WTC11 (cell line): ENCODE measurements around the gene CACNG4. TPM values are rescaled to one million over a fixed set of nuclear protein-coding genes. Genes with fewer than 3 reads are reported as not detected.

Experiments used
- ATAC-seq: fragments of 200-7000 bp; cut with Tn5 transposase; 2 replicates; pipeline ENCODE4 v1.10.0; 2021; ENCODE audit warnings: mild to moderate bottlenecking, moderate library complexity
- CTCF ChIA-PET: fragments of 300-600 bp; sonication (Branson Sonifier 250); formaldehyde crosslinking; loops from one replicate; lab custom pipeline; 2021; ENCODE audit warnings: antibody characterized with exemption; lab: Charles Lee
- POLR2A ChIA-PET: fragments of 350-600 bp; sonication (Branson Sonifier 250); formaldehyde crosslinking; loops from one replicate; lab custom pipeline; 2021; ENCODE audit warnings: antibody characterized with exemption; lab: Charles Lee
- DNase-seq: peaks from one replicate; pipeline ENCODE4 v3.0.0; 2021; ENCODE audit warnings: low spot score
- H3K27ac Mint-ChIP-seq: 2 replicates; pipeline ENCODE4 v1.8.0; 2021; ENCODE audit warnings: mixed read lengths
- H3K27me3 Mint-ChIP-seq: 2 replicates; pipeline ENCODE4 v1.8.0; 2021; ENCODE audit warnings: low read depth, mild to moderate bottlenecking, moderate library complexity, mixed read lengths
- H3K36me3 Mint-ChIP-seq: 2 replicates; pipeline ENCODE4 v1.8.0; 2021; ENCODE audit warnings: mixed read lengths
- H3K4me1 Mint-ChIP-seq: 2 replicates; pipeline ENCODE4 v1.8.0; 2022; ENCODE audit warnings: mixed read lengths
- H3K4me3 Mint-ChIP-seq: 2 replicates; pipeline ENCODE4 v1.8.0; 2021; ENCODE audit warnings: mild to moderate bottlenecking, moderate library complexity, mixed read lengths
- H3K9me3 Mint-ChIP-seq: 2 replicates; pipeline ENCODE4 v1.8.0; 2021; ENCODE audit warnings: mixed read lengths
- EMX1 ChIP-seq: fragments of 250-450 bp; sonication (Bioruptor Pico); IDR thresholded peaks from 2 replicates; pipeline ENCODE4 v1.8.0; 2021; ENCODE audit warnings: mild to moderate bottlenecking
- ESRRA ChIP-seq: sonication (generic); formaldehyde crosslinking; IDR thresholded peaks from 2 replicates; pipeline ENCODE4 v1.8.1; 2022; ENCODE audit warnings: mild to moderate bottlenecking, missing genetic modification reagents, borderline replicate concordance
- GTF2I ChIP-seq: fragments of 250-450 bp; sonication (Bioruptor Pico); conservative IDR thresholded peaks from 2 replicates; pipeline ENCODE4 v1.4.0; 2021; ENCODE audit warnings: mild to moderate bottlenecking
- NR2C2 ChIP-seq: sonication (generic); formaldehyde crosslinking; IDR thresholded peaks from 2 replicates; pipeline ENCODE4 v1.8.0; 2022; ENCODE audit warnings: mild to moderate bottlenecking, missing genetic modification reagents
- RORB ChIP-seq: fragments of 250-450 bp; sonication (Bioruptor Pico); IDR thresholded peaks from 2 replicates; pipeline ENCODE4 v1.9.0; 2021; ENCODE audit warnings: mild to moderate bottlenecking
- SMAD4 ChIP-seq: sonication (generic); formaldehyde crosslinking; IDR thresholded peaks from 2 replicates; pipeline ENCODE4 v1.8.0; 2022; ENCODE audit warnings: mild to moderate bottlenecking, missing genetic modification reagents
- TCF7 ChIP-seq: sonication (generic); formaldehyde crosslinking; IDR thresholded peaks from 2 replicates; pipeline ENCODE4 v1.8.0; 2022; ENCODE audit warnings: mild to moderate bottlenecking, low read depth, missing genetic modification reagents, moderate library complexity
- ZNF263 ChIP-seq: sonication (generic); formaldehyde crosslinking; IDR thresholded peaks from 2 replicates; pipeline ENCODE4 v1.8.1; 2022; ENCODE audit warnings: low read depth, mild to moderate bottlenecking, moderate library complexity, missing genetic modification reagents
- total RNA-seq: library from RNA; stranded (reverse); gene quantifications from 3 replicates; pipeline ENCODE4 v1.2.3, GENCODE V29; 2021
- TF ChIP-seq, protein P1 (sequence below): fragments of 200-600 bp; IDR thresholded peaks from 2 replicates; pipeline ENCODE4 v1.8.0; 2022; ENCODE audit warnings: antibody characterized with exemption
- TF ChIP-seq, protein P2 (sequence below): sonication (generic); formaldehyde crosslinking; IDR thresholded peaks from 2 replicates; pipeline ENCODE4 v1.8.1; 2023; ENCODE audit warnings: mild to moderate bottlenecking, missing genetic modification reagents, borderline replicate concordance
- TF ChIP-seq, protein P3 (sequence below): fragments of 250-450 bp; sonication (Bioruptor Pico); IDR thresholded peaks from 2 replicates; pipeline ENCODE4 v1.8.0; 2021; ENCODE audit warnings: mild to moderate bottlenecking
- TF ChIP-seq, protein P4 (sequence below): fragments of 250-450 bp; sonication (Bioruptor Pico); IDR thresholded peaks from 2 replicates; pipeline ENCODE4 v1.9.0; 2021; ENCODE audit warnings: moderate library complexity, mild to moderate bottlenecking, inconsistent platforms, borderline replicate concordance
- TF ChIP-seq, protein P5 (sequence below): fragments of 250-450 bp; sonication (Bioruptor Pico); IDR thresholded peaks from 2 replicates; pipeline ENCODE4 v1.9.0; 2021; ENCODE audit warnings: mild to moderate bottlenecking, borderline replicate concordance
- TF ChIP-seq, protein P6 (sequence below): sonication (generic); formaldehyde crosslinking; IDR thresholded peaks from 2 replicates; pipeline ENCODE4 v1.8.0; 2022; ENCODE audit warnings: mild to moderate bottlenecking, missing genetic modification reagents

The CACNG4 gene
- total RNA-seq, 1 experiment from 2014 or later = 3.4 TPM

DNA sequence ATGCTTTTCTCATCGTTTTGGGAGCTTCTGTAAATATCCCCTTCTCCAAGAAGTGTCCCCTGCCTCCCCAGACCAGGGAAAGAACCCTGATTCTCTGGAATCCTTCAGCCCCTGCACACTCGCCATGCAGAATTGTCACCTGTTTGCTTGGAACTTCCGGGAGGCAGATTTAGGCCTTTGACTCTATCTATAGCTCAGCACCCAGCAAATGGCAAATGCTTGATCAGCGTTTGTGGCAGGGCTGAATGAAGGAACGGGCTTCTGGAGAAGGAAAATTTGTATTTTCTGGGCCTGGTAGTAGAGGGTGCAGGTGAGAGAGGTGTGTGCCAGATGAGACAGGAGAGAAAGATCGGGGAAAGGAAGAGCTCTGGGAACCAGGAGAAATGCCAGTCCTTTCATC lies 18.3 kb upstream of the CACNG4 start (continued):
- TF ChIP-seq, protein P1, sequence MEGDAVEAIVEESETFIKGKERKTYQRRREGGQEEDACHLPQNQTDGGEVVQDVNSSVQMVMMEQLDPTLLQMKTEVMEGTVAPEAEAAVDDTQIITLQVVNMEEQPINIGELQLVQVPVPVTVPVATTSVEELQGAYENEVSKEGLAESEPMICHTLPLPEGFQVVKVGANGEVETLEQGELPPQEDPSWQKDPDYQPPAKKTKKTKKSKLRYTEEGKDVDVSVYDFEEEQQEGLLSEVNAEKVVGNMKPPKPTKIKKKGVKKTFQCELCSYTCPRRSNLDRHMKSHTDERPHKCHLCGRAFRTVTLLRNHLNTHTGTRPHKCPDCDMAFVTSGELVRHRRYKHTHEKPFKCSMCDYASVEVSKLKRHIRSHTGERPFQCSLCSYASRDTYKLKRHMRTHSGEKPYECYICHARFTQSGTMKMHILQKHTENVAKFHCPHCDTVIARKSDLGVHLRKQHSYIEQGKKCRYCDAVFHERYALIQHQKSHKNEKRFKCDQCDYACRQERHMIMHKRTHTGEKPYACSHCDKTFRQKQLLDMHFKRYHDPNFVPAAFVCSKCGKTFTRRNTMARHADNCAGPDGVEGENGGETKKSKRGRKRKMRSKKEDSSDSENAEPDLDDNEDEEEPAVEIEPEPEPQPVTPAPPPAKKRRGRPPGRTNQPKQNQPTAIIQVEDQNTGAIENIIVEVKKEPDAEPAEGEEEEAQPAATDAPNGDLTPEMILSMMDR = no peak
- TF ChIP-seq GTF2I (CRISPR knock-in tag) (no peak), EMX1 (no peak)

DNA sequence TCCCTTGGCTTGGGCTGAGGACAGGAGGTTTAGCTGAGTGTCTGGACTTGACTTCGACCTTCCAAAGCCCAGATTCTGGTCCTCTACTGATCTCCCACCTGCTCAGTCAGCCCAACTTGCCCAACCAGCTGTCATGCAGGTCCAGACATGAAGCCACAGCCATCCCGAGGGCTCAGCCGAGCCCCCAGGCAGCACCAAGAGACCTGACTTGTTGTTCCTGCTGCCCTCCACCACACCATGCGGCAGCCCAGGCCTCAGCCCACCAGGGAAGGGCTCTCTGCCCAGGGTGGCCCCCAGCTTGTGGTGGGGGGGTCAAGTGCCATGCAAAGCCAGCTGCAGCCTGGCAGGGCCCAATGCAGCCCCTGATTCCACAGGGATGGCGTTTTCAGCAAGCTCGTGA lies 17.2 kb upstream of the CACNG4 start:
- no peaks in the 10 kb centered on the region; the same call in 1 of the 2 replicates for H3K27me3 Mint-ChIP-seq

DNA sequence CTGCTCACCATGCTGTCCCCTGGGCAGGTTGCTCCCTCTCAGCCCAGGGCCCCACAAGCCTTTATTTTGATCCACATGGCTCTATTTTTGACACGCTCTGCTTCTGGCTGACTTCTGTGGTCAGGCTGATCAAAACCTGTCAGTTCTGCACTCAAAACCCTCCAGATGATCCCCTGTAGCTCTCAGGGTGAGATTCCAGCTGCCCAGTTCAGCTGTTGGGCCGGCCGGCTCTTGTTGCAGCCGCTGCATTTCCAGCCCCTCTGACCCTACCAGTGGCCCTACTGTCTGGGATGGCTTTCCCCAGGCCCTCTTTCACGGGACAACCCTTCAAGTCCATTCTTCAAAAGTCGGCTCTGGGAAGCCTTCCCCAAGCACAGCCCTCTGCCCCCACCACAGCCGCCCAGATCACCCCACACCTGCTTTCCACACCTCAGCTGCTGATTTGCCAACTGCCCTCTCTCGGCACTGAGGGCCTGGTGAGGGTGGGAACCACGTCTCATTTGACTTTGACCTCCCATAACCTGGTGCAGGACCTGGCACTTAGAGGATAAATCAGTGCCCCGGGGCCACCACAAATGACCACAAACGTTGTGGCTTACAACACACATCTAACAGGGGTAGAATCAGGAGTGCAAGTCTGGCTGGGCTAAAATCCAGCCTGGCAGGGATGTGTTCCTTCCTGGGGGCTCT lies 16.3 kb upstream of the CACNG4 start:
- H3K27me3 Mint-ChIP-seq = no peaks in the 10 kb centered on the region; the same call in 1 of the 2 replicates
- peaks cover 13% of the 10 kb centered on the region for H3K36me3 Mint-ChIP-seq
- H3K9me3 Mint-ChIP-seq = peaks cover 18% of the 10 kb centered on the region
- POLR2A ChIA-PET = no interaction called here
- H3K4me3 Mint-ChIP-seq = no peak overlapping the region
- no peak overlapping the region for H3K27ac Mint-ChIP-seq
- H3K4me1 Mint-ChIP-seq = peaks cover 38% of the 10 kb centered on the region
- ATAC-seq (no peak), DNase-seq (no peak)
- CTCF ChIA-PET = no interaction called here
- TF ChIP-seq, protein P2, sequence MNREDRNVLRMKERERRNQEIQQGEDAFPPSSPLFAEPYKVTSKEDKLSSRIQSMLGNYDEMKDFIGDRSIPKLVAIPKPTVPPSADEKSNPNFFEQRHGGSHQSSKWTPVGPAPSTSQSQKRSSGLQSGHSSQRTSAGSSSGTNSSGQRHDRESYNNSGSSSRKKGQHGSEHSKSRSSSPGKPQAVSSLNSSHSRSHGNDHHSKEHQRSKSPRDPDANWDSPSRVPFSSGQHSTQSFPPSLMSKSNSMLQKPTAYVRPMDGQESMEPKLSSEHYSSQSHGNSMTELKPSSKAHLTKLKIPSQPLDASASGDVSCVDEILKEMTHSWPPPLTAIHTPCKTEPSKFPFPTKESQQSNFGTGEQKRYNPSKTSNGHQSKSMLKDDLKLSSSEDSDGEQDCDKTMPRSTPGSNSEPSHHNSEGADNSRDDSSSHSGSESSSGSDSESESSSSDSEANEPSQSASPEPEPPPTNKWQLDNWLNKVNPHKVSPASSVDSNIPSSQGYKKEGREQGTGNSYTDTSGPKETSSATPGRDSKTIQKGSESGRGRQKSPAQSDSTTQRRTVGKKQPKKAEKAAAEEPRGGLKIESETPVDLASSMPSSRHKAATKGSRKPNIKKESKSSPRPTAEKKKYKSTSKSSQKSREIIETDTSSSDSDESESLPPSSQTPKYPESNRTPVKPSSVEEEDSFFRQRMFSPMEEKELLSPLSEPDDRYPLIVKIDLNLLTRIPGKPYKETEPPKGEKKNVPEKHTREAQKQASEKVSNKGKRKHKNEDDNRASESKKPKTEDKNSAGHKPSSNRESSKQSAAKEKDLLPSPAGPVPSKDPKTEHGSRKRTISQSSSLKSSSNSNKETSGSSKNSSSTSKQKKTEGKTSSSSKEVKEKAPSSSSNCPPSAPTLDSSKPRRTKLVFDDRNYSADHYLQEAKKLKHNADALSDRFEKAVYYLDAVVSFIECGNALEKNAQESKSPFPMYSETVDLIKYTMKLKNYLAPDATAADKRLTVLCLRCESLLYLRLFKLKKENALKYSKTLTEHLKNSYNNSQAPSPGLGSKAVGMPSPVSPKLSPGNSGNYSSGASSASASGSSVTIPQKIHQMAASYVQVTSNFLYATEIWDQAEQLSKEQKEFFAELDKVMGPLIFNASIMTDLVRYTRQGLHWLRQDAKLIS (CRISPR knock-in tag) = no peak
- TF ChIP-seq TCF7 (CRISPR knock-in tag) = no peak
- TF ChIP-seq, protein P3, sequence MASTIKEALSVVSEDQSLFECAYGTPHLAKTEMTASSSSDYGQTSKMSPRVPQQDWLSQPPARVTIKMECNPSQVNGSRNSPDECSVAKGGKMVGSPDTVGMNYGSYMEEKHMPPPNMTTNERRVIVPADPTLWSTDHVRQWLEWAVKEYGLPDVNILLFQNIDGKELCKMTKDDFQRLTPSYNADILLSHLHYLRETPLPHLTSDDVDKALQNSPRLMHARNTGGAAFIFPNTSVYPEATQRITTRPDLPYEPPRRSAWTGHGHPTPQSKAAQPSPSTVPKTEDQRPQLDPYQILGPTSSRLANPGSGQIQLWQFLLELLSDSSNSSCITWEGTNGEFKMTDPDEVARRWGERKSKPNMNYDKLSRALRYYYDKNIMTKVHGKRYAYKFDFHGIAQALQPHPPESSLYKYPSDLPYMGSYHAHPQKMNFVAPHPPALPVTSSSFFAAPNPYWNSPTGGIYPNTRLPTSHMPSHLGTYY (CRISPR knock-in tag) = no peak
- no peak for TF ChIP-seq ESRRA (CRISPR knock-in tag)
- no peak for TF ChIP-seq RORB
- no peak for TF ChIP-seq ZNF263 (CRISPR knock-in tag)
- TF ChIP-seq, all 79 proteins: peak for 0

More for the DNA sequence above, 17.2 kb upstream of the CACNG4 start:
- no peak for TF ChIP-seq SMAD4 (CRISPR knock-in tag)
- TF ChIP-seq ESRRA (CRISPR knock-in tag) = no peak
- H3K4me3 Mint-ChIP-seq = no peak overlapping the region
- DNase-seq (peak; percentile 1), ATAC-seq (no peak)
- CTCF ChIA-PET = interaction anchor here (0.8 kb wide), 1 partner anchor 32 kb away, joined by 3 read pairs; no protein-coding TSS in a partner anchor
- no peak overlapping the region for H3K27ac Mint-ChIP-seq
- H3K9me3 Mint-ChIP-seq = peaks cover 18% of the 10 kb centered on the region
- POLR2A ChIA-PET = no interaction called here
- H3K36me3 Mint-ChIP-seq = peaks cover 13% of the 10 kb centered on the region
- peaks cover 36% of the 10 kb centered on the region for H3K4me1 Mint-ChIP-seq

DNA sequence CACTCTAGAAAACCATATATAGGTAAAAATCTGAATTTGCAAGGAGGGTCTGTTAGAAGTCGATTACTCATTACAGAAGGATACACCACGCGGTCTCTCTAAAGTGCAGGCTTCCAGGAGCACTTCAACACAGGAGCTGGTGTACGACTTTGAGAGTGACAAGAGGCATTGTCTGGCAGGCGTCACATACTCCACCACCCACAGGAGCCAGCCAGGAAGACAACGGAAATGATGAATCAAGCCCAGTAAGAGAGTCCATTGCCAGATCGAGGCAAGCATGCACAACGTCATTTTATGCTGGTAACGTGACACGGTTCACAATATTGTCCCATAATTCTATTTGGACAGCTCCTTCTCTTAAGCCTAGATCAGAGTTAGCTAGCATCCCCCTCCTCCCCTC lies 15.0 kb upstream of the CACNG4 start:
- ChIA-PET POLR2A (no interaction called here), CTCF (no interaction called here)
- TF ChIP-seq ESRRA (CRISPR knock-in tag) (no peak), NR2C2 (CRISPR knock-in tag) (no peak)
- TF ChIP-seq, protein P4, sequence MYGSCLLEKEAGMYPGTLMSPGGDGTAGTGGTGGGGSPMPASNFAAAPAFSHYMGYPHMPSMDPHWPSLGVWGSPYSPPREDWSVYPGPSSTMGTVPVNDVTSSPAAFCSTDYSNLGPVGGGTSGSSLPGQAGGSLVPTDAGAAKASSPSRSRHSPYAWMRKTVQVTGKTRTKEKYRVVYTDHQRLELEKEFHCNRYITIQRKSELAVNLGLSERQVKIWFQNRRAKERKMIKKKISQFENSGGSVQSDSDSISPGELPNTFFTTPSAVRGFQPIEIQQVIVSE (CRISPR knock-in tag) = no peak
- TF ChIP-seq, protein P5, sequence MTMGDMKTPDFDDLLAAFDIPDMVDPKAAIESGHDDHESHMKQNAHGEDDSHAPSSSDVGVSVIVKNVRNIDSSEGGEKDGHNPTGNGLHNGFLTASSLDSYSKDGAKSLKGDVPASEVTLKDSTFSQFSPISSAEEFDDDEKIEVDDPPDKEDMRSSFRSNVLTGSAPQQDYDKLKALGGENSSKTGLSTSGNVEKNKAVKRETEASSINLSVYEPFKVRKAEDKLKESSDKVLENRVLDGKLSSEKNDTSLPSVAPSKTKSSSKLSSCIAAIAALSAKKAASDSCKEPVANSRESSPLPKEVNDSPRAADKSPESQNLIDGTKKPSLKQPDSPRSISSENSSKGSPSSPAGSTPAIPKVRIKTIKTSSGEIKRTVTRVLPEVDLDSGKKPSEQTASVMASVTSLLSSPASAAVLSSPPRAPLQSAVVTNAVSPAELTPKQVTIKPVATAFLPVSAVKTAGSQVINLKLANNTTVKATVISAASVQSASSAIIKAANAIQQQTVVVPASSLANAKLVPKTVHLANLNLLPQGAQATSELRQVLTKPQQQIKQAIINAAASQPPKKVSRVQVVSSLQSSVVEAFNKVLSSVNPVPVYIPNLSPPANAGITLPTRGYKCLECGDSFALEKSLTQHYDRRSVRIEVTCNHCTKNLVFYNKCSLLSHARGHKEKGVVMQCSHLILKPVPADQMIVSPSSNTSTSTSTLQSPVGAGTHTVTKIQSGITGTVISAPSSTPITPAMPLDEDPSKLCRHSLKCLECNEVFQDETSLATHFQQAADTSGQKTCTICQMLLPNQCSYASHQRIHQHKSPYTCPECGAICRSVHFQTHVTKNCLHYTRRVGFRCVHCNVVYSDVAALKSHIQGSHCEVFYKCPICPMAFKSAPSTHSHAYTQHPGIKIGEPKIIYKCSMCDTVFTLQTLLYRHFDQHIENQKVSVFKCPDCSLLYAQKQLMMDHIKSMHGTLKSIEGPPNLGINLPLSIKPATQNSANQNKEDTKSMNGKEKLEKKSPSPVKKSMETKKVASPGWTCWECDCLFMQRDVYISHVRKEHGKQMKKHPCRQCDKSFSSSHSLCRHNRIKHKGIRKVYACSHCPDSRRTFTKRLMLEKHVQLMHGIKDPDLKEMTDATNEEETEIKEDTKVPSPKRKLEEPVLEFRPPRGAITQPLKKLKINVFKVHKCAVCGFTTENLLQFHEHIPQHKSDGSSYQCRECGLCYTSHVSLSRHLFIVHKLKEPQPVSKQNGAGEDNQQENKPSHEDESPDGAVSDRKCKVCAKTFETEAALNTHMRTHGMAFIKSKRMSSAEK (CRISPR knock-in tag) = no peak
- TF ChIP-seq, protein P6, sequence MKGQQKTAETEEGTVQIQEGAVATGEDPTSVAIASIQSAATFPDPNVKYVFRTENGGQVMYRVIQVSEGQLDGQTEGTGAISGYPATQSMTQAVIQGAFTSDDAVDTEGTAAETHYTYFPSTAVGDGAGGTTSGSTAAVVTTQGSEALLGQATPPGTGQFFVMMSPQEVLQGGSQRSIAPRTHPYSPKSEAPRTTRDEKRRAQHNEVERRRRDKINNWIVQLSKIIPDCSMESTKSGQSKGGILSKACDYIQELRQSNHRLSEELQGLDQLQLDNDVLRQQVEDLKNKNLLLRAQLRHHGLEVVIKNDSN (CRISPR knock-in tag) = no peak

More for the DNA sequence above, 15.0 kb upstream of the CACNG4 start:
- Mint-ChIP-seq H3K27me3 (no peaks in the 10 kb centered on the region; the same call in 1 of the 2 replicates), H3K27ac (no peak overlapping the region), H3K4me1 (peaks cover 36% of the 10 kb centered on the region), H3K36me3 (peaks cover 13% of the 10 kb centered on the region), H3K9me3 (peaks cover 18% of the 10 kb centered on the region), H3K4me3 (no peak overlapping the region)
- DNase-seq = no peak
- ATAC-seq = no peak
